GM19351 (cell line): ENCODE data around the gene RAP1GAP2.

Experiments used
- ATAC-seq: cut with Tn5 transposase; IDR thresholded peaks from one replicate; pipeline ENCODE4 v1.9.1; 2021; ENCODE audit warnings: mild to moderate bottlenecking, moderate library complexity; ENCODE audit not compliant: unreplicated experiment

RAP1GAP2 gene

GRCh38 chr17:2852221-2852620, 56.0 kb downstream of the RAP1GAP2 start:
- no peak for ATAC-seq

DNA sequence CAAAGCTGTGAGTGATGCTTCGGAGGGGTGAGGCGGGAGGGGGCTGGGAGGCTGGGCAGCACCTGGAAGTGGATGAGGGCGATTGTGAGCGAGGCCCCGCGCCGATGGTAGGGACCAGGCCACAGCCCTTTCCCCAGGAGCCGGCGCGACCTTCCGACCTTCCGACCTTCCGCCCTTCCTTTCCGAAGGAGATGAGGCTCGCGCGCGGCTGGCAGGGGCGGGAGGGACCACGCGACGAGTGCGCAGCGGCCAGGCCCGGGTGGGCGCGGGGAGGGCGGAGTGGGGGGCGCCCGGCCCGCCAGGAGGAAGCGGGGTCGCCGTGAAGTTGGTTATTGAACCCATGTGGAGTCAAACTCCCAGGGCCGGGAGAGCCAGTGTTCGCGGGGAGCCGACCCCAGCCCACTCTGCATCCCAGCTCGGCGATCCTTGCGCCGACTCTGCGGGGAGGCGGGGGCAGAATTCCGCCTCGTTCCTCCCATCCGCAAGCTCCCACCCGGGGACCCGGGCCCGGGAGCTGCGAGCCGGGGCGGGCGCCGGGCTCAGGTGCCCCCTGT, 56.6 kb downstream of the RAP1GAP2 start:
- ATAC-seq, result no peak

DNA sequence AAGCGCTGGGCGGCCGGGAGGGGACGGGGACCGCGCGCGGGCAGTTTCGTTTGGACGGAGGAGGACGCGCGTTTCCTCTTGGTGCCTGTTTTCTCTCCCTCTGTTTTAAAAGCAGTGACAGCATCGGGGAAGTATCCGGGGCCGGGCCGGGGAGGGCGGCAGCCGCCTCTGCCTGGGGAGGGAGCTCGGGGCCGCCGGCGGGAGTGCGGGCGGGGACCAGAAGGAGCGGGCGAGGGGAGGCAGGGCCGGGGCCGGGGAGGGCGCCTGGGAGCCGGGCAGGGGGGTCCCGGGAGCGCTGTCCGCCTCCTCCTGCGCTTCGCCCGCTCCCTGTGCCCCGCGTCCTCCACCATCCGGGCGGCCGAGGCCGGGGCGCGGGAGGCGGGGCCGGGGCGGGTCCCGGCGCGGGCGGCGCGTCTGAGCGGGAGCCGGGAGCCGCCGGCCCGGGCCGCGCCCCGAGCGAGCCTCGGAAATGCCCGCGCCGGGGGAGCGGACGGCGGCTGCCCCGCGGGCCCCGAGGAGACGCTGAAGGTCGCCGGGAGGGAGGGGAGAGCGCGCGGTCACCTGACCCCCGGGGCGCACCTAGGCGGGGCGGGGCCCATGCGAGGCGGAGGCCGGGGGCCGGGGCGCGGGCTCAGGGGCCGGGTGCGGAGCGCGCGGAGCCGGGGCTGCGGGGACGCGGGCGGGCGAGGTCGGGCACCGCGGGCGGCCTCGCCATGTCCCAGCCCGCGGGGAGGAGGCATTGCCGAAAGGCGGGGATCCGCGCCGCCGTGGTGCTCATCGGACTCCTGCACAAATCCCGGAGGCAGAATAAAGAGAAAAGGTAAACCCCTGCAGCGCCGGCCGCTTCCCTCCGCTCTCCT, 57.3 kb downstream of the RAP1GAP2 start:
- no peak for ATAC-seq

GRCh38 chr17:2854143-2855055, 58.2 kb downstream of the RAP1GAP2 start:
- no peak for ATAC-seq

DNA sequence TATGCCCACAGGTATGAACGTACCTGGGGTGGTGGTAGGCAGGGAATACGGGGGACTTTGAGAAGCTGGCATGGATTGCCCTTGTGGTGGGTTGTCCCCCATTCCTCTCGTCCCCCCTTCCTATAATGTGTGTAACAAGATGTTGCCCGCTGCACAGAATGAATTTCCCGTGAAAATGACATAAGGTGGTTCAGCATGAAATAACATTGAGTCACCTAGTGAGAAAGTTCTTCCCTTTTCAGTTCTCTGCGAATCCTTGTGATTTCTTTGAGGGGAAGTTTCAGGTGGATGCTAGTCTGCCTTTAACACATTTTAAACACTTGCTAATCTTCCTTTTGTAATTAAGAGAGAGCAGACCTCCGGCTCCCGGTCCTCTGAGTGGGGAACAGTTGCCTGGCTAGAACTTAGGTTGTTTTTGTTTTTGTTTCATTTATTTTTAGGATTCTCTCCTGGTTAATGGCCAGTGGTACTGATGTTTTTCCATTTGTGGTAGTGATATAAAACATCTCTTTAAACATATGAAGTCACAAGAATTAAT, 58.9 kb downstream of the RAP1GAP2 start:
- ATAC-seq, result no peak

- no peak for ATAC-seq
Observed at GRCh38 chr17:2856727-2857126, 60.5 kb downstream of the RAP1GAP2 start.

DNA sequence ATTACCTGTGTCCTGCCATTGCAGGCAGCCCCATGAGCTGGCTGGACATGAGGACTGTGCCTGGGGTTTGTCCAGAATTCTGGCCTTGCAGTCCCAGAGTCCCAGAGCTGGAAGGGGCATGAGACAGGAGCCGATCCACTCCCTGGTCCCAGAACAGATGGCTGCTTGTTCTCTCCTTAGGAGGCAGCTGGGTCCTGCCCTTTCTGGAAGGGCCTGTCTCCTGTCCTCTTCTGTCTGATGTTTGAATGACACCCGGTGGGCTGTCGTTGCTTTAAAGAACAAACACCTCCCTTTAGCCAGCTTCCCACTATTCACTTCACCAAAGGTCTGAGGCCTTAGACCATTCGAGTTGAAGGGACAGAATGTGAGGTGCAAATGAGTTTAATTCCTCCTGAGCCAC, 63.8 kb downstream of the RAP1GAP2 start:
- no peak for ATAC-seq

DNA sequence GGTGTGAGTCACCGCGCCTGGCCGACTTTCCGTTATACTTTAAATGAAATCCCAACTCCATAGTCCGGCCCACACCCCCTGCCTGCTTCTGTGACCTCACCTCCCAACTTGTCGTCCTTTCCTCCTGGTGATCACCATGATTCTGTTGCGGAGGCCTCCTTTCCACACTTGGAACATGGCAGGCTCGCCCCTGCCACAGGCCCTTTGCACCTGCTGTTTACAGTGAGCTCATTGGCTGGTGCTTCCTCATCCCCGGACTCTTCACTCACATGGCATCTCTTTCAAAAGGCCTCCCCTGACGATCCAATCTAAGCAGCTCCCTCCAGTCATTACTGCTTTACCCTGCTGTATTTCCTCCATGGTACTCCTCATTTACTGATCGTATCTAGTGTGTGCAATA, 64.6 kb downstream of the RAP1GAP2 start:
- no peak for ATAC-seq

DNA sequence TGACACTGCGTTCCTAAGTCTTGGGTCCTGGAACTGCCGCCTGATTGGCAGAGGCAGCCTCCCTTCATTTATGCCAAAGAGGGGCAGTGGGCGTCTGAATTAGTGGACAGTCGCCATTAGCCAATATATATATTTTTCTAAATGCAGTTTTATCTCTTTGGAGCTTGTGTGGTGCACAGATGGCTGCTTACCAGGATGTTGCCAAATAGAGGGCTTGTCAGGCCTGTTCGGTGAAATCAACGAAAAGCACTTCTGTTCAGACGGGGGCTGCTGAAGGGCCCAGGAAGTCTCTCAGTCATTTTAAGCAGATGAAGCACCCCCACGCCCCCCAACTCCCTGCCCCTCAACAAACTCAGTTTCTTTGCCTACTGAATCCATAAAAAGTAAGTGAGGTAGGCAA, 66.0 kb downstream of the RAP1GAP2 start:
- ATAC-seq, result no peak

GRCh38 chr17:2863204-2863603, 67.0 kb downstream of the RAP1GAP2 start:
- ATAC-seq, result no peak

GRCh38 chr17:2865228-2865627, 69.0 kb downstream of the RAP1GAP2 start:
- ATAC-seq, result no peak

DNA sequence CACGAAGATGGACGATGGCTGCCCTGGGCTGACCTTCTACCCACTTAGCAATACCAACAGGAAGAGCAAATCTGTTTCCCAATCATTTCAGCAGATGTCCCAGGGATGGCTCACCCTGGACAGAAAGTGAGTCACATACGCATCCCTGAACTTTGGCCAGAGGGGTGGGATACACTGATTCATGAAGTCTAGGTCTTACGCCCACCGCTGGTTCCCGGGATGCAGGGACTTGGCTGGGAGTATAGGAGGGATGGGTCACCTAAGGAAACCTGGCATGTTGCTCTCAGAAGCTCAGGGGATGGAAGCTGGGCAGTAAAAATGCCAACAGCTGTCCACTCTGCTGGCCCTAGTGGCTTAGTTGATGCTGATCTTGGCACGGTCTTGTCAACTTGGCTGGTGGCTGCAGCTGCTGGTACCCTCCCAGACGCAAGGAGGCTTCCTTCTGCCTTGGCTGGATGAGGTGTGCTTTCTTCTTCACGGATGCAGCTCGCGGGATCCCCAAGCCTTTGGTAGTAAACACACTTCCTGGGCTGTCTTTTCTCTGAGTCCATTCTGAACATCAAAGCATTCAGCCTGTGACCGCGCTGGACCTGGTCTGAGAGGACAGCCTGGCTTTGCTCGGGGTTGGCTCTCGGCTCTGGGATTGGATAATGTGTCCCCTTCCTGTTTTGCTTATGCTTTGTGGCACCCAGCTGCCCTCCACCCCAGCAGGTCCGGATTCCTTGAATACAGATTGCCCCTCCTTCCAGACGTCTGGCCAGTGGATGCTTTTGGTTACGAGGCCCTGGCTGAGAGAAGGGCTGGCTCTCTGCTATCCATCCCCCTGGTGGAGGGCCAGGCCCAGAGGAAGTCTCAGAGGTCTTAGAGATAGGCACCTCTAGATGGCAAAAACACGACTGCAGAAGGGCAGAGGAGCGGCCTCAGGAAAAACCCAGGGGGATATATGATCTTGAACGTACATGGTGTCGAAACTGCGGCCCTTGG, 71.5 kb downstream of the RAP1GAP2 start:
- no peak for ATAC-seq

- ATAC-seq, result no peak
Observed at GRCh38 chr17:2869604-2870003, 73.4 kb downstream of the RAP1GAP2 start.

DNA sequence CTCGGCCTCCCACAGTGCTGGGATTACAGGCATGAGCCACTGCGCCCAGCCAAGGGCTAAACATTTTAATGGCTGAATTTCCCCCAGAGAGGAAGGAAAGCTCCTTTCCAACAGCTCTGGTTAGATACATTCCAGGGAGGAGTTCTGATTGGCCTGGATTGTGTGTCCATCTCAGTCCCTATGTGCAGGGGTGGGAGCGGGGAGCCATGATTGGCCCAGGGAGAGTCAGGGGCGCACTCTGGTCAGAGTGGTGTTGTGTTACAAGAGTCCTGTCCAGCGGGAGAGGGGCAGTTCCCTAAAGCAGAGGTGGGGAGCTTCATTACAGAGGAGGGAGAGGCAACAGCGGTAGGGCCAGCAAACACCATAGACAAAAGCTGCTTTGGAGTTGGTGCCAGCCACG, 75.0 kb downstream of the RAP1GAP2 start:
- ATAC-seq, result no peak

DNA sequence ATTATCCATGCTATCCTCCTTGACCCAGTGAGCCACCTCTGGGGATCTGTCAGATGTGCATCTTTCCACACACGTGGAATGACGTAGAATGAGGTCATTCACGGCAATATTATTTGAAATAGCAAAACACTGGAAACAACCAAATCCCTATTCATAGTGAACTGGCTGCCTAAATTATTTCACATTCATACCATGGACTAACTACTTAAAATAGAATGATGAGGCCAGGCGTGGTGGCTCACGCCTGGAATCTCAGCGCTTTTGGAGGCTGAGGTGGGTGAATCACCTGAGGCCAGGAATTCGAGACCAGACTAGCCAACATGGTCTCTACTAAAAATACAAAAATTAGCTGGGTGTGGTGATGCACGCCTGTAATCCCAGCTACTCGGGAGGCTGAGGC, 75.5 kb downstream of the RAP1GAP2 start:
- ATAC-seq, result no peak

- ATAC-seq, result no peak
Observed at GRCh38 chr17:2872282-2872681, 76.0 kb downstream of the RAP1GAP2 start.

DNA sequence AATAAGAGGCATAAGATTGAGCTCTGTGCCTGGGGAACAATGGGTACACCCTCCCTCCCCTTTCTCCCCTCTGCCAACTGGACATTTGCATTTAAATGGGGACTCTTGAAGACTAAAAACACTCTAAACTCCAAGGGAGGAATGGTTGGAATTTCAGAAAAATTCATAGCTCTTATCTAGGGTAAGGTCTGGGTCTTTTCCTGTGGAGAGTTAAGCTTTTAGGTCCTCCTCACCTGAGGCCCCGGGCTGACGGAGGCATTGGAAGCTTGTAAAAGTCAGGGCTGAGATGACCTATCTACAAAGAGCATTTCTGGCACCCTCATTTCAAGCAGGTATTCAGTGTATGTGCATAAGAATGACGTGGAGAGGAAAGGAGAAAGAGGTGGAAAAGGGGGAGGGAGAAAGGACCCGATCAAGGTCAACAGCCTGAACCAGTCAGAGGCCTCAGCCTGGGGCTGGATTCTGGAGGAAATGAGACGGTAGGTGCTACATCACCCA, 78.0 kb downstream of the RAP1GAP2 start:
- ATAC-seq, result no peak

- ATAC-seq, result no peak
Observed at GRCh38 chr17:2875608-2876007, 79.4 kb downstream of the RAP1GAP2 start.

DNA sequence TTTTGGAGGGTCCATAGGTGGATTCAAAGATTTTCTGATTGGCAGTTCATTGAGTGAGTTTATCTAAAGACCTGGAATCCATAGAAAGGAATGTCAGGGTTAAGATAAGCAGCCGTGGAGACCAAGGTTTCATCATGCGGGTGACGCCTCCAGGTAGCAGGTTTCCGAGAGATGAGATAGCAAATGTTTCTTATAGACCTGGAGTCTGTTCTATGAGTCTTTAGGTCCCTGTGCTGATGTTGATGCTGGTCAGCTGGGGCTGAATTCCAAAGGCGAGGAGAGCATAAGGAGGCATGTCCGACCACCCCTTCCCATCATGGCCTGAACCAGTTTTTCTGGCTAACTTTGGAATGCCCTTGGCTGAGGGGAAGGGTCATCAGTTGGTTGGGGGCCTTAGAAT, 80.2 kb downstream of the RAP1GAP2 start:
- no peak for ATAC-seq

DNA sequence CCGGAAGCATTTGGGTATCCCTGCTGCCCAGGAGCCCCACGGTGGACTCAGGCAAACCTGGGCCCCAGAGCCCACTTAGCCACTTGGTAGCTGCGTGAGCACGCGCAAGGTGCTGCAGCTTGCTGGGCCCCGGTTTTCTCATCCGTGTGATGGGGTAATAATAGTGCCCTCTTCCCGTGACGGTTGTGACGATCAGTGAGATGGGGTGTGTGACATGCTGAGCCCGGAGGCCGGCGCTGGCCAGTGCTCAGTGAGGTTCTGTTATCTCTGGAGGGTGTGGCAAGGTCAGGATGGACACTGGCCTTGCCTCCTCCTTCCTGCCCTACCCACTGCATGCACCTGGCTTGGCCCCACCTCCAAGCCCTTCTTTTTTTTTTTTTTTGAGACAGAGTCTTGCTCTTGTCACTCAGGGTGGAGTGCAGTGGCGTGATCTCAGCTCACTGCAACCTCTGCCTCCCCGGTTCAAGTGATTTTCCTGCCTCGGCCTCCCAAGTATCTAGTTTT, 82.6 kb downstream of the RAP1GAP2 start:
- ATAC-seq, result no peak
